ENCODE results near the gene PPM1B. TPM values are rescaled to one million over a fixed set of nuclear protein-coding genes. Genes with fewer than 3 reads are reported as not detected.
"Not testable (repeated sequence)": the region's sequence is repeated elsewhere in the genome, so short reads cannot be mapped to it uniquely, and the experiment has no call there.

PPM1B gene
- 32.0 TPM for polyA plus RNA-seq (2013, experiment 1 of 2; ENCODE audit: insufficient read length)
- 32.3 TPM for polyA plus RNA-seq (2013, experiment 2 of 2; ENCODE audit: insufficient read length)

GRCh38 chr2:44168681-44169154 lies at the start of gene PPM1B:
Gene PPM1B, plus strand, starts transcription at chr2:44168875. Its CDS starts 32,325 bp downstream, at chr2:44201200.
- DNase-seq: no peak

GRCh38 chr2:44119878-44120277 lies 48.8 kb upstream of the PPM1B start:
- no peak for DNase-seq

GRCh38 chr2:44120428-44120827 lies 48.2 kb upstream of the PPM1B start:
- DNase-seq: peak; percentile 87

- DNase-seq: no peak
Measured at GRCh38 chr2:44121899-44122298, 46.8 kb upstream of the PPM1B start.

- DNase-seq: no peak
Measured at GRCh38 chr2:44124500-44124899, 44.2 kb upstream of the PPM1B start.

GRCh38 chr2:44126106-44126797 lies 42.4 kb upstream of the PPM1B start:
- DNase-seq: no peak

GRCh38 chr2:44130441-44130840 lies 38.2 kb upstream of the PPM1B start:
- DNase-seq: peak; percentile 27

- no peak for DNase-seq
Measured at GRCh38 chr2:44131177-44131576, 37.5 kb upstream of the PPM1B start.

GRCh38 chr2:44133602-44134001 lies 35.1 kb upstream of the PPM1B start:
- not testable (repeated sequence) for DNase-seq

- DNase-seq: no peak
Measured at GRCh38 chr2:44134848-44135247, 33.8 kb upstream of the PPM1B start.

- DNase-seq: no peak
Measured at GRCh38 chr2:44135296-44135695, 33.4 kb upstream of the PPM1B start.

- peak; percentile 8 for DNase-seq
Measured at GRCh38 chr2:44135771-44136170, 32.9 kb upstream of the PPM1B start.

GRCh38 chr2:44136252-44136651 lies 32.4 kb upstream of the PPM1B start:
- DNase-seq: peak; percentile 50

GRCh38 chr2:44137048-44137447 lies 31.6 kb upstream of the PPM1B start:
- no peak for DNase-seq

GRCh38 chr2:44137872-44138551 lies 30.7 kb upstream of the PPM1B start:
- DNase-seq: peak; percentile 20

GRCh38 chr2:44139741-44140140 lies 28.9 kb upstream of the PPM1B start:
- DNase-seq: no peak

- DNase-seq: no peak
Measured at GRCh38 chr2:44142306-44142705, 26.4 kb upstream of the PPM1B start.

- DNase-seq: no peak
Measured at GRCh38 chr2:44143701-44144100, 25.0 kb upstream of the PPM1B start.

- DNase-seq: no peak
Measured at GRCh38 chr2:44148999-44149398, 19.7 kb upstream of the PPM1B start.

- no peak for DNase-seq
Measured at GRCh38 chr2:44150473-44150872, 18.2 kb upstream of the PPM1B start.

GRCh38 chr2:44152865-44153669 lies 15.6 kb upstream of the PPM1B start:
- DNase-seq: no peak

- peak; percentile 15 for DNase-seq
Measured at GRCh38 chr2:44155666-44156446, 12.8 kb upstream of the PPM1B start.
